Amniotic epithelial cell (primary cell): Measurements from ENCODE around the gene JPT1.
"Not testable (repeated sequence)": the region's sequence is repeated elsewhere in the genome, so short reads cannot be mapped to it uniquely, and the experiment has no call there.

Experiments used
- DNase-seq: peaks from one replicate; pipeline ENCODE4 v3.0.0-alpha.2; 2010; ENCODE audit warnings: low read depth

Gene JPT1, protein sequence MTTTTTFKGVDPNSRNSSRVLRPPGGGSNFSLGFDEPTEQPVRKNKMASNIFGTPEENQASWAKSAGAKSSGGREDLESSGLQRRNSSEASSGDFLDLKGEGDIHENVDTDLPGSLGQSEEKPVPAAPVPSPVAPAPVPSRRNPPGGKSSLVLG

DNA sequence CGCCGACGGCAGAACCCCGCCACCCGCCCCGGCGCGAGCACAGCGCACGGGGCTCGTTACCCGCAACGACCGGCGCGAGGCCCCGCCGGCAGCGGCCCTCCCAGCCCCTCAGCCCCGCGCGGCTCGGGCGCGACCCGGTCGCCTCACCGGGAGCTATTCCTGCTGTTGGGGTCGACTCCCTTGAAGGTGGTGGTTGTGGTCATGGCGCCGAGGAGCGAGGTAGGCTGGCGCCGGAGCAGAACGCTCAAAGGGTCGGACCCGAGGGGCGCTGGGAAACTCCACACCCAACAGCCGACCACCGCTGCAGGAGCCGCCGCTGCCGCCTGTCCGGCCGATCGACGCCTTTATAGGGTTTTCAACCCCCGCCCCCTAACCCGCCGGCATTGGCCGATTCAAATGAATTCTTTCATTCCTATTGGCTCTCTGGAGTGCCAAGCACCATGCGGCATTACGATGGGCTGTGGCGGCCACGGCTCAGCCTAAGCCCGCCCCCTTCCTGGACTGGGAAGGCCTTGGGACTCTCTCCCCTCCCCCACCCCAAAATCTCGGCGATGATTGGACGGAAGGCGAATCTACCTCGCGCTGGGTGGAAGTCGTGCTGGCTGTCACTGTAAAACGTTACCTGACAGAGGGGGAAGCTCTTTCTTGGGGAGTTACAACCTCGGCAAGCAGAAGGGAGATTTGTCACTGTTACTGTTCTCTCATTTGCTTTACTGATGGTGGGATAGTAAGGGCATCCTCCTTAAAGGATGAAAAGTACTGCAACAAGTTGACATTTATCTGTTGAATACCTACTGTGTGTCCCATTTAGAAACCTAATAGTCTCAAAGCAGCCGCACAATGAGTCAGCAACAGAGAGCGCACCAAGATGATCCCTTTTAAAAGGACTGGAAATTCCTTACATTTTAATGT is at the start of gene JPT1:
TSS of gene JPT1 (minus strand) at position 318 of the 912 bp plus-strand sequence. CDS start at position 203, 115 bp downstream.
- DNase-seq = peak; percentile 97

DNA sequence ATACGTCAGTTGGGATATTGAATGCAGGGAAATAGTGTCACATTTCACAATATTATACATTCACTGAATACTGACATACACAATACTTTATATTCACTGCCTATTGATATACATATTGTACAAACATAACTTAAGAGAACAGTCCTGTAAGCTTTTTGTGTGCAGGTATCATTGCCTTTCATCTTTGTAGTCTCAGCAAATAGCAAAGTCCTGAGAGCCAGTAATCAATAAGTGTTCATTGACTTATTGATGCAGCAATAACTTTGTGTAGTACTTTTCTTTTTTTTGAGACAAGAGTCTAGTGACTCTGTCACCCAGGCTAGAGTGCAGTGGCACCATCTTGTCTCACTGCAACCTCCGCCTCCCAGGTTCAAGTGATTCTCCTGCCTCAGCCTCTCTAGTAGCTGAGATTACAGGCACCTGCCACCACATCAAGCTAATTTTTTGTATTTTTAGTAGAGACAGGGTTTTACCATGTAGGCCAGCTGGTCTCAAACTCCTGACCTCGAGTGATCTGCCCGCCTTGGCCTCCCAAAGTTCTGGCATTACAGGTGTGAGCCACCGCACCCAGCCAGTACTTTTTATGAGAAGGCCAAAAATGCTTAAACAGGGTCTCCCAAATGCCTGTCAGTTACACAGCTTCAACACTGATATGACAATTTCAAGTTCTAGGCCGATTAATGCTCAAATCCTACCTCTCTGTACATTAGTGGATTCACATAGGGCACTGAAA is 45.7 kb upstream of the JPT1 start:
- DNase-seq = no peak

DNA sequence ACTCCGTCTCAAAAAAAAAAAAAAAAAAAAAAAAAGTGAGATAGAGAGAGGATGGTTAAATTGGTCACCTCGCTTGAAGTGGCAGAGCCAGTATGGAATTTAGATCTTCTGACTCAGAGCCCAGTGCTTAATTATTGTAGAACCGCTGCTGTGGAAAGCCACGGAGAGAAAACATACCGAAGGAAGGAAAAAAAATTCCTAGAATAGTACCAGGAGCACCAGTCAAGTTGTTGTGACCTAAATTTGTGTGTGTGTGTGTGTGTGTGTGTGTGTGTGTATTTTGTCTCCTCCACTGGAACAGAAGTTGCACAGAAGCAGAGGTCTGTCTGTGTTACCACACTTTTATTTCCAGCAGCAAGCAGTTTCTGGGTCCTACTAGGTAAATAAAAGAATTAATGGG is 40.6 kb upstream of the JPT1 start:
- DNase-seq = peak; percentile 27

DNA sequence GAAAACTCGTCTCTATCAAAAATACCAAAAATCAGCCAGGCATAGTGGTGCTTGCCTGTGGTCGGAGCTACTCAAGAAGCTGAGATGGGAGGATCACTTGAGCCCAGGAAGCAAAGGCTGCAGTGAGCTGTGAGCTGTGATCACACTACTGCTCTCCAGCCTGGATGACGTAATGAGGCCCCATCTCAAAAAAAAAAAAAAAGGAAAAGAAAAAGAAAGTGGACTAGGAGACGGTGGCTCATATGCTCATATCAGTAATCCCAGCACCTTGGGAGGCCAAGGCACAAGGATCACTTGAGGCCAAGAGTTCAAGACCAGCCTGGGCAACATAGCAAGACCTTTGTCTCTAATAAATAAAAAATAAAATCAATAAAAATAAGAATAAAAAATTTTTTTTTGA is 37.3 kb upstream of the JPT1 start:
- peak; percentile 67 for DNase-seq

DNA sequence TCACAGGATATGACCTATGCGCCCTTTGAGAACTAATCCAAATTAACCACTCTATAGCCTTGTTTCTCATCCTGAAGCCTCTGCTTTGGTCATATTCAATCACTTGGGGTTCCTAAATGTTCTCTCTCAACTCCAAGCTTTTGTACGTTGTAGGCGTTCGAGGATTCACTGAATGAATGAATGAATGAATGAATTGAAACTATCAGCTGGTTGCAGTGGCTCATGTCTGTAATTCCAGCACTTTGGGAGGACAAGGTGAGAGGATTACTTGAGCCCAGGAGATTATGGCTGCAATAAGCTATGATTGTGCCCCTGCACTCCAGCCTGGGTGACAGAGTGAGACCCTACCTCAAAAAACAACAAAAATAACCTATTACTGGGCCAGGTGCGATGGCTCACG is 34.3 kb upstream of the JPT1 start:
- no peak for DNase-seq

DNA sequence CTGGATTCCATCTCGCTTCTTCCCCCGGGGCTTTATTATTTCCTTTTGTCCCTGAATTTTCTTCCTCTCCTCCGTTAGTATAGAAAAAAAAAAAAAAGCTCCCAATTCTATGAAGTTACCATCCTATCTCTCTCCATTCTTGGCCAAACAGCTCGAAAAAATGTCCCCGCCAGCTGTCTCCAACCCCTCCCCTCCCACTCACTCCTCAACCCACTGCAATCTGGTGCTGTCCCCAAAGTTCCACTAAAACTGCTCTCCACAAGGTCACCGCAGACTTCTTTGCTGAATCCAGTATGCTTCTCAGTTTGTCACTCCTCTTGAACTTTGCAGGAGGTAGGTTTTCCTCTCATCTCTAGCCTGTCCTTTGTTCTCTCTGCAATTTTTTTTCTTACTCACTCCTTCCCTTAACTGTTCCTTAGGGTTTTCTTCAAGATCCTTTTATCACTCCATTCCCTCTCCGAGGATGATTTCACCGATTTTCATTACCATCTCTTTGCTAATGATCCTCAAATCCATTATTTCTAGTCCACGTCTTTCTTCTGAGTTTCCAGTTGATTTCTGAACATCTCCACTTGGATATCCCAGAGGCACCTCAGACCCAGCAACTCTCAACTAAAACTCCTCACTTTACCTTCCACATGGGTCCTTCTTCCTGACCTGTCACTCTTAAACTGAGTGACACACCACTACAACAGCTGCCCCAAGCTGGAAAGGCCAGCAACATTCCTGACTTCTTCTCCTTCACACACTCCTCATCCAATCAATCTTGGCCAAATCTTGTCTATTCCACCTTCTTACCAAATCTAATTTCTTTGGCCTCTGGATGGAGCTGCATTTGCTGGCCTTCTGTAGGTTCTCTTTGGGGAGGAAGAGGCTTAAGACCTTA is 29.9 kb upstream of the JPT1 start:
- DNase-seq = no peak

DNA sequence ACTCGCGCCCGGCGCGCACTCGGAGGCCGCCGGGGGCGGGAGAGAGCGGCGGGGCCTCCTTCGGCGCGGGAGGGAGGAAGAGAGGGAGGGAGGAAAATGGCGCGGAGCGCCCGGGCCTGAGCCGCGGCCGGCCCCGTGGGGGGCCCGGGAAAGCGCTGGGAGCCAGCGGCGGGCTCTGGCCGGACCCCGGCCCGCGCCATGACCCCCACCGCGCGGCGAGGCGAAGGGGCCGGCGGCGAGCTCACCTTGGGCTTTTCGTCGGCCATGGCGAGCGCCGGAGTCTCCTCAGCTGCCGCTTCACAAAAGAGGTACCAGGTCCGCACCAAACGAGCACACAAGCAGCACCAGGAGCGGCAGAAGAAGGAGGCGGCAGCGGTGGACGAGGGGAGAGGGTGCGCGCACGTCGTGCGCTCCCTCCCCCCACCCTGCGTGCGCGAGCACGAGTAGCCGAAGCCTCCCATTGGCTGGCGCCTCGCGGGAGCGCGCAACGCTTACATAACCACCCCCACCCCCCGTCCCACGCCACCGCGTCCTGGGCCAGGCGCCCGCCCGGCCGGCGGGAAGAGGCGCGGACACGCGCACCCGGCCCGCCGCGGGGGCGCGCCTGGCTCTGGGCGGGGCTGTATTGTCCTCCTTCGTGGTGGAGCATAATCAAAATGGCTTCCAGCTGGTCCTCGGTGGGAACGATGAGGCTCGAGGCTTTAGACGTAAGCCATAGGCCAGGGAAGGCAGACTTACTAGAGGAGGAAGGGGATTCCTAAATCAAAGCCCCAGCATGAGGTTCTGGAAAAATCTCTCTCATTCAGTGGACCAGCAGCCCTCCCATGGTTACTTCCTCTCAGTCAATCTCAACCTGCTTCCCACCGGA is 28.5 kb upstream of the JPT1 start, which contains the start of gene SUMO2:
TSS of gene SUMO2 (minus strand) at position 391 of the 868 bp plus-strand sequence. CDS start at position 266, 125 bp downstream.
- DNase-seq = peak; percentile 91

DNA sequence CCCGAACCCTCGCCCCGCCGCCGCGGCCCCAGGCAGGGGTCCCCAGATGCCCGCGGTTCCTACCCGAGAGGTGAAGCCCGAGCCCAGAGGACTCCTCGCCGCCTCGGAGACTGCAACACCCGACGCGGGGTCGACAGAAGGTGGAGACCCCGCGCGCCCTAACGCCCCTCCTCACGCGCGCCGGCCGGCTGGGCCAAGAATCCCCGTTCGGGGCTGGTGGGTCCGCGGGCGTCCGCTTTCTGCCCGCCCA is 27.9 kb upstream of the JPT1 start:
- DNase-seq = no peak

DNA sequence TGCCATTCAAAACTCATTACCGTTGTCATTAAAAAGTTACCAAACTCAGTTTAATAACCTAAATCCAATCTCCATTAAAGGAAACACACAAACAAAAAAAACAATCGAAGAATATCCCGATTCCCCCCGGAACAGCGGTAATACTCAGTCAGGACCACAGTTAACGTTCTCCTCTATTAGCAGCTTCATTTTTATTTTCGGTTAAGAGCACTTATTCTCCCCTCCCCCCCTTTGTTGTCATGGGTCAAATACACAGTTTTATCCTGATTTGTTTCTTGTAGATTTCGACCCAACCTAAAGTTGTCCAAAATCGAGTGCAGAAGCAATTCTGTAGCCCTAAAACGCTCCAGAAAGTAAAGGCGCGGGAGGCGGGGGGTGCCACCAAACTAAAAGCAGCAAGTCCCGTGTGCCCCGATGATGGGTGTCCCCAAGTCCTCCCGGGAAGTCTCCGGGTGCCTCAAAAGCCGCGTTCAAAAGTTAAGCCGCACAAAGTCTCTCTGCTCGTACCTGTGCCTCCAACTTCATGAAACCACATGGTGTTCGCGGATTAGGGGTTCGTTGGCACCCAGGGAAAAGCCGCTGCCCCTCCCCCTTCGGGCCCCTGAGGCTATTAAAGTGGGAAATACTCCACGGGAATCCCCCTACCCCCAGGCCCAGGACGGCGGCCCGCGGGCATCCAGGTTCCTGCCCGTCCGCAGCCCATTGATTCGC is 27.5 kb upstream of the JPT1 start:
- no peak for DNase-seq

DNA sequence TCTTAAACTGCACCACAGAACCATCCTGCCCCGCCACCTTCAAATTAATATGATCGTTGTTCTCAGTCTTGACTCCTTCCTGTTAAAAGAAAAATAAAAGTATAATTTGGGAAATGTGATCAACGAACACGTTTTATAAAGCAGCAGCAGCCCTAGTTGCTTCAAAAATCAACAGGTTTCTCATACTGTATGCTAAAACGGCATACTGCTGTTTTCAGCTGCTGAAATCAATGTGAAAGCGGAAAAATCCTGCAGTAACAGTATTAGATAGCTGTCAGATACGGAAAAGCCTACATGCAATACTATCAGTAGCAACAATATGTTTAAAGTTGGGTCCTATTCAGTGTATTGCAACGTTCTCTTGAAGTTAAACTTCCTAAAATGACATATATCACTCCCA is 26.8 kb upstream of the JPT1 start:
- no peak for DNase-seq

DNA sequence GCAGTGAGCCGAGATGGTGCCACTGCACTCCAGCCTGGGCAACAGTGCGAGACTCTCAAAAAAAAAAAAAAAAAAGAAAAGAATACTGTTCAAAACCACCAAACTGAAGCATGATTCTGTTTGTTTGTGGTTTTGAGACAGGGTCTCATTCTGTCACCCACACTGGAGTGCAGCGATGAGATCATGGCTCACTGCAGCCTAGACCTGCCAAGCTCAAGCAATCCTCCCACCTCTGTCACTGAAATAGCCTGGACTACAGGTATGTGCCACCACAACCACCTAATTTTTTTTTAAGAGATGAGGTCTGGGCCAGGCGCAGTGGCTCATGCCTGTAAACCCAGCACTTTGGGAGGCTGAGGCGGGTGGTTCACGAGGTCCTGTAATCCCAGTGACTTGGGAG is 24.1 kb upstream of the JPT1 start:
- no peak for DNase-seq

DNA sequence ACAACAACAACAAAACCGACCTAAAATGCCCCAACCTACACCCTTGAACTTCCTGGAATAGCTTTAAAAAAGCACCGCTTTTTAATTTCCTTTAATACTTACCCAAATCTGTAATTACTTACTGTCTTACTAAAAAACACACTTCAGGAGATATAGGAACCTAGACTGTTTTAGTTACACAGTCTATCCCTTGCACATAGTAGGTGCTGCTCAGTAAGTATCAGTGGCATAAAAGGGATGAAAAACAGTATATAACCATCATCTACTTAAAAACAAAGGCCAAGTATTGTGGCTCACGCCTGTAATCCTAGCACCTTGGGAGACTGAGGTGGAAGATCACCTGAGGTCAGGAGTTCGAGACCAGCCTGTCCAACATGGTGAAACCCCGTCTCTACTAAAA is 22.3 kb upstream of the JPT1 start:
- DNase-seq = no peak

DNA sequence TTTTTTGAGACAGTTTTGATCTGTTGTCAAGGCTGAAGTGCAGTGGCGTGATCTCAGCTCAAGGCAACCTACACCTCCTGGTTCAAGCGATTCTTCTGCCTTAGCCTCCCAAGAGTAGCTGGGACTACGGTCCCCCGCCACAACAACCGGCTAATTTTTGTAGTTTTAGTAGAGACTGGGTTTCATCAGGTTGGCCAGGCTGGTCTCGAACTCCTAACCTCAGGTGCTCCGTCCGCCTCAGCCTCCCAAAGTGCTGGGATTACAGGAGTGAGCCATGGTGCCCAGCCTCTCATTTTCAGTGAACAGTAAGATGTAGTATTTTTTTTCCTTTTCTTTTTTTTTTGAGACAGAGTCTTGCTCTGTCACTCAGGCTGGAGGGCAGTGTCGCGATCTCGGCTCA is 20.7 kb upstream of the JPT1 start:
- DNase-seq = no peak

DNA sequence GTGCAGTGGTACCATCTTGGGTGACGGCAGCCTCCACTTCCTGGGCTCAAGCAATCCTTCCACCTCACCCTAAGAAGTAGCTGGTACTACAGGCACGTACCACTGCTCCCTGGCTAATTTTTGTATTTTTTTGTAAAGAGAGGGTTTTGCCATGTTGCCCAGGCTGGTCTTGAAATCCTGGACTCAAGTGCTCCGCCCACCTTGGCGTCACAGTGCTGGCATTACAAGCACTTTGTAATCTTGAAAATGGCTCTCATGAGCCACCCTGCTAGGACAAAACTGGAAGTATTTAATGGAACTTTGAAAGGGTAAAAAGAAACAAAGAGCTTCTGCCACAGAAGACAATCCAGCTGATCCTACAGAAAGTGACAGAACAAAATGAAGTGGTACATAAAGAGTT is 19.2 kb upstream of the JPT1 start:
- DNase-seq = no peak

DNA sequence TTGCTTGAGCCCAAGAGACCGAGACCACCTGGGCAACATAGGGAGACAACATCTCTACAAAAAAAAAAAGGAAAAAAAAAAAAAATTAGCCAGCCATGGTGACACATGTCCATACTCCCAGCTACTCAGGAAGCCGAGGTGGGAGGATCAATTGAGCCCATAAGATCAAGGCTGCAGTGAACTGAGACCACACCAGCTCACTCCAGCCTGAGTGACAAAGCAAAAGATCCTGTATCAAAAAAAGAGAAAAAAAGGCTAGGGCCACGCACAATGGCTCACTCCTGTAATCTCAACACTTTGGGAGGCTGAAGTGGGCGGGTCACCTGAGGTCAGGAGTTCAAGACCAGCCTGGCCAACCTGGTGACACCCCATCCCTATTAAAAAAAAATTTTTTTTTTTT is 14.7 kb upstream of the JPT1 start:
- no peak for DNase-seq

DNA sequence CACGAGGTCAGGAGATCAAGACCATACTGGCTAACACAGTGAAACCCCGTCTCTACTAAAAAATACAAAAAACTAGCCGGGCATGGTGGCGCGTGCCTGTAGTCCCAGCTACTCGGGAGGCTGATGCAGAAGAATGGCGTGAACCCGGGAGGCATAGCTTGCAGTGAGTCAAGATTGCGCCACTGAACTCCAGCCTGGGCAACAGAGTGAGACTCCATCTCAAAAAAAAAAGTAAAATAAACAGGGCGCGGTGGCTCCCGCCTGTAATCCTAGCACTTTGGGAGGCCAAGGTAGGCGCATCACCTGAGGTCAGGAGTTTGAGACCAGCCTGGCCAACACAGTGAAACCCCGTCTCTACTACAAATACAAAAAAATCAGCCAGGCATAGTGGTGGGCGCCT is 10.3 kb upstream of the JPT1 start:
- not testable (repeated sequence) for DNase-seq

DNA sequence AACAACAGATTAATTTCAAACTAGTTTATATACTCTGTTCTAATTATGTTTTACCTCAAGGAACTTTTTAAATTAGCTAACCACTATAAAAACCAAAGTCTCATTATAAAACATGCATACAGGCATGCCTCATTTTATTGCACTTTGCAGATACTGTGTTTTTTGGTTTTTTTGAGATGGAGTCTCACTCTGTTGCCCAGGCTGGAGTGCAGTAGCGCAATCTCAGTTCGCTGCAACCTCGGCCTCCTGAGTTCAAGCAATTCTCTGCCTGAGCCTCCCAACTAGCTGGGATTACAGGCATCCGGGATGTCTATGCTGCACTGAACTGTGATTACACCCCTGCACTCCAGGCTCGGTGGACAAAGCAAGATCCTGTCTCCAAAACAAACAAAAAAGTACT is 8.8 kb upstream of the JPT1 start:
- no peak for DNase-seq

DNA sequence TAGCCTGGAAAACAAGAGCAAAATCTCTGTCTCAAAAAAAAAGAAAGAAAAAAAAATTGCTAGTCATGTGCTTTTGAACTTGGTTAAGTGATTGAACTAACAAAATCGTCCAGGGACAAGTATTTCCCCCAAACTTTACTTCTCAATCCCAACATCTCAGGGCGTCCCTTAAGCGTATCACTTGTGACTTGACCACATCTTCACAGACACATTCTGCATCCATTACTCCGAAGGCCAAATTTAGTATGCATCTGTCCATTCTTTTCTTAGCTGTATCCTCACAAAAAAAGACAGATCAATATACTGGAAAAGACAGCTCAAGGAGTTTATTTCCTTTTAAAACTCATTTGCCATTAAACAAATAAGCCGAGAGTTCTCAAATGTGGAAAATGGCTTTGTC is 5.9 kb upstream of the JPT1 start:
- DNase-seq = no peak

DNA sequence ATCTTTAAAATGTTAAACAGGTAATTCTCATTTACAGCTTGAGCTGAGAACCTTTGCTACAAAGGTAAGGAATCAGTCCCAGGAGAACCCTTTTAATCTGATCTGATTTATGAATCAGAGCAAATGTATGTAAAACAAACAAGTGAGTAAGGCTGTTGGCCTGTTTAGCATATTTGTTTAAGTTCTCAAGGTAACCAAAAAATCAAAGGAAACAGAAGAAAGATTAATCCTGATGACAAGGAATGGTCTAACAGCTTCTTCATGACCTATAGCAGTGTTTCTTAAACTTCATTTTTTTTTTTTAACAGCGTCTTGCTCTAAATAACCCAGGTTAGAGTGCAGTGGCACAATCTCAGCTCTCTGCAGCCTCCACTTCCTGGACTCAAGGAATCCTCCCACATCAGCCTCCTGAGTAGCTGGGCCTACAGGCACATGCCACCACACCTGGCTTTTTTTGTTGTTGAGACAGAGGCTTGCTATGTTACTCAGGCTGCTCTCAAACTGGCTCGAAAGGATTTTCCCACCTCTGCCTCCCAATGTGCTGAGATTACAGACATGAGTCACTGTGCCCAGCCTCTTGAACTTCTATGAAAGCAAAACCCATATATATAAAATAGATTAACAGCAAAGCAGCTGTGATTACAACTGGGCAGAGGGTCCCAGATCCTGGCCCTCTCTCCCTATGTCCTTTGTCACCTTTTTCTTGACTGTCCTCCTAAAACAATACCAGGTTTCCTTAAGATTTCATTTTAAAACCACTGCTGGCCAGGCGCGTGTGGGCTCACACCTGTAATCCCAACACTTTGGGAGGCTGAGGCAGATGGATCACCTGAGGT is 5.1 kb upstream of the JPT1 start:
- DNase-seq = peak; percentile 77

DNA sequence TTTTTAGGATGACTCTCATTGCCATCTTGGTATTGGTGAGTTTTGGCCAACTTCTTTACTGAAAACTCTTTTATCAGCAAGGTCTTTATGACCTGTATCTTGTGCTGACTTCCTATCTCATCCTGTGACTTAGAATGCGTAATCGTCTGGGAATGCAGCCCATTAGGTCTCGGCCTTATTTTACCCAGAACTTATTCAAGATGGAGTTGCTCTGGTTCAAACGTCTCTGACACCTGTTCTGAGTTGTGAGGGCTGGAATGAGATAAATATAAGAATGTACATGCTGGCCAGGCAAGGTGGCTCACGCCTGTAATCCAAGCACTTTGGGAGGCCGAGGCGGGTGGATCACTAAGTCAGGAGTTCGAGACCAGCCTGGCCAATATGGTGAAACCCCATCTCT is 4.2 kb upstream of the JPT1 start:
- DNase-seq = peak; percentile 69
